ENCODE results near the gene KLHL3. TPM values are rescaled to one million over a fixed set of nuclear protein-coding genes. Genes with fewer than 3 reads are reported as not detected.
"Not testable (repeated sequence)": the region's sequence is repeated elsewhere in the genome, so short reads cannot be mapped to it uniquely, and the experiment has no call there.

KLHL3 gene
- total RNA-seq, 1 donor from 2014 or later, result 8.6 TPM

DNA sequence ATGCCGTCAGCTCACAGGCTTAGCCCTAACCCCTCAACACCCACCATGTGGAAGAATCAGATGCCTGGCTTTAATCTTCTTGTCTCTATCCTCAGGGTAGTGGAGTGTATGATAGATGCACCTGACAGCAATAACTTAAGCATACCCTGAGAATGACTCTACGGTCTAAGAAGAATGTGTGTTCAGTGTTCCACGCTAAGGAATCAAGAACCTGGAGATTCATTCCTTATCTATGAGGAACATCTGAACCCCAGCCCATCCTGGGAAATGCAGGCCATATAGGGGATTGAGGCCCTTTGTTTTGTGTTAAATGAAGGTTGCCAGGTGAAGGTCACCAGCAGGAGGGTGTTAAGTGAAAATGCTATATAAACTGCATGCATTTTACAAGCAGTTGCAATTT lies 63.0 kb downstream of the KLHL3 start:
- DNase-seq (ENCODE audit: extremely low read depth, low read depth, low spot score), result no peak

DNA sequence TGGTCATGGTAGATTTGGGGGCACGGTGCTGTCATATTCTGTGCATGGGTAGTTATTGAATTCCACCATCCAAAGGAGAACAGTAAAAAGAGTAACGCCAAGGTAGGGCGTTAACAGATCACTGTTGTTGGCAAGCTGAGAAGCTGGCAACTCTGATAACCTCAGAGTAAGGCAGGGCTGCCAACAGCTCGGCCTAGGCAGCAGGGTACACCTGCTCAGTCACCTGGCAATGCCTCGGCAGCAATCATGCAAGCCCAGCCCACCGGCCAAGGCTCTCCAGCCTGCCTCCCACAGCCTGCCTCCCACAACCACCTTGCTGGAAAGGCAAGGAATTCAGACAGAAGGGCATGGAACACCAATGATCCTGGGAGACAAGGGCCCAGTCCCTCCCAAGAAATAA lies 63.9 kb downstream of the KLHL3 start:
- no peak for DNase-seq (ENCODE audit: extremely low read depth, low read depth, low spot score)

DNA sequence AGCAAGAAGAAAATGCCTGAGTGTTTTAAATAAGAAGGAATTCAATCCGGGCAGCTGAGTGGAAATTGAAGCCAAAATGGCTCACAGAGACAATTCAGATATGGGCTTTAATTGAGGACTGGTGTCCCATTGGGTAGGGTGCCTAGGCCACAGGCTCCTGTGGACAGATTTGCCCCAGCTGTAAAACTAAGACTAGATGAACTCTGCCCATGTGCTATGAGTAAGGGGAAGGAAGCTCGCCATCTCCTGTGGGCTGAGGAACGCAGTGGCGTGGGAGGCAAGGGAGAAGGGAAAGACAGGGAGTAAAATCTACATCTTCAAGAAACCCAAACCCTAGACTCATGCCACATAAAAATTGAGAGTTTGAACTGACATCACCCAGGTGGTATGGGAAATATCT lies 66.1 kb downstream of the KLHL3 start:
- DNase-seq (ENCODE audit: extremely low read depth, low read depth, low spot score), result no peak

DNA sequence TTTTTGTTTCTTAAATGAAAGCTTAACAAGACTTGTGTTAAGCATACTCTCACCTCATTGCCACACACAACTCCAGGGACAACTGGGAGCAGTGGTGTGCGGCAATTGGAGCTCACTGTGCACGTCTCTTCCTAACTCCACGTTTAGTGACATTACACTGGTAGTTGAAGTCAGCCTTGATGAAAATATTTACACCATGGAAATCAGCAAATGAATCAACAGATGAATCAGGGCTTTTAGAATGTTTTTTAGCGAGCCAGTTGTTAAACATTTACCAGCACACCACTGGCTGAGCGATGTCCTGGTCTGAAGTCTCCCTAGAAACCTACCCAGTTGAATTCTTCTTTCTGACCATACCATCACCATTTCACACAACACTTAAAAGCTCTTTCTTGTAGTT lies 67.3 kb downstream of the KLHL3 start:
- DNase-seq (ENCODE audit: extremely low read depth, low read depth, low spot score), result no peak

DNA sequence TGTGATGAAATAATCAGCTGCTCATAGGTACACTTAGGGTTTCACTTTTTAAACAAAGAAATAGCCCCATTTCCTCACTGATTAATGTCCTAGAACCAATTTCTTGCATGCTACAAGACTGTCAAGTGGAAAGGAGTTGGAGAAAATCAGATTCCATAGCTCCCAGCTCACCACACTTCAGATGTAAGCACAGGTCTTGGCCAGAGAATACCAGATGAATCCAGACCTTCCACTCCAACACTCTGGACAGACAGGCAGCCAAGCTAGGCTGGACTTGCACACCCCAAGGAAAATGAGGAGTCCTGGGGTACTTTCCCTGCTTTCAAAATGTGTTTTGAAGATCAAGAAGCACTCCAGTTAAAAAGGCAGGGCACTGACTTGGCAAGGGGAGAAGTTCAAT lies 68.5 kb downstream of the KLHL3 start:
- DNase-seq (ENCODE audit: extremely low read depth, low read depth, low spot score), result no peak

DNA sequence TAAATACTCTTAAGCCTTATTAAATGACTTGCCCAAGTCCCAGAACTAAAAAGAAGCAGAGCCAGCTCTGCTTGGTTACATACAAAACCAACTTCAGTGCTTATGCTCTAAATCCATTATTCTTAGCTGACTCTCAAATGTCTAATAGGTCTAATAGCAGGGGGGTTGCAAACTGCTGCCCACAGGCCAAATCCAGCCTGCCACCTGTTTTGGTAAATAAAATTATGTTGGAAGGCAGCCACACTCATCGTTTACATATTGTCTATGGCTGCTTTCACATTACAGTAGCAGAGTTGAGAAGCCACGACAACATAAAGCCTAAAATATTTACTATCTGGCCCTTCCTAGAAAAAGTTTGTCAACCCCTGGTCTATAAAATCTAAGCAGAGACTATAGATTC lies 69.0 kb downstream of the KLHL3 start:
- no peak for DNase-seq (ENCODE audit: extremely low read depth, low read depth, low spot score)

DNA sequence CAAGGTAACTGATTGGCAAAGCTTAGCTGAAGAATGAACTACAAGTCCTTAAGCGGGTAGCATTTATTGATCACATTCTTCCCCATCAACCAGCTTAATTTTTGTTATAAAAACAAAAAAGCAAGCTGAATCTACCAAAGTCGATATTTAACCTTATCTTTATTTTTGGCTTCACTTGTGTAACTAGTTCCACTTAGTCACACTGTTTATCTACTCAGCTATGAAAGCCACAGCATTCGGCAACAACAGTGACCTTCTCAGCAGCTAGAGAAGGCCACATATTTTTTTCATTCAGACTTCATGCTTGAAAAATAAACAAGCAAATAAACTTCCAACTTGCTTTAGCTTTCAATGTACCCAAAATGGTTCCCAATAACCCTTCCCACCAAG lies 69.4 kb downstream of the KLHL3 start:
- DNase-seq (ENCODE audit: extremely low read depth, low read depth, low spot score), result no peak

DNA sequence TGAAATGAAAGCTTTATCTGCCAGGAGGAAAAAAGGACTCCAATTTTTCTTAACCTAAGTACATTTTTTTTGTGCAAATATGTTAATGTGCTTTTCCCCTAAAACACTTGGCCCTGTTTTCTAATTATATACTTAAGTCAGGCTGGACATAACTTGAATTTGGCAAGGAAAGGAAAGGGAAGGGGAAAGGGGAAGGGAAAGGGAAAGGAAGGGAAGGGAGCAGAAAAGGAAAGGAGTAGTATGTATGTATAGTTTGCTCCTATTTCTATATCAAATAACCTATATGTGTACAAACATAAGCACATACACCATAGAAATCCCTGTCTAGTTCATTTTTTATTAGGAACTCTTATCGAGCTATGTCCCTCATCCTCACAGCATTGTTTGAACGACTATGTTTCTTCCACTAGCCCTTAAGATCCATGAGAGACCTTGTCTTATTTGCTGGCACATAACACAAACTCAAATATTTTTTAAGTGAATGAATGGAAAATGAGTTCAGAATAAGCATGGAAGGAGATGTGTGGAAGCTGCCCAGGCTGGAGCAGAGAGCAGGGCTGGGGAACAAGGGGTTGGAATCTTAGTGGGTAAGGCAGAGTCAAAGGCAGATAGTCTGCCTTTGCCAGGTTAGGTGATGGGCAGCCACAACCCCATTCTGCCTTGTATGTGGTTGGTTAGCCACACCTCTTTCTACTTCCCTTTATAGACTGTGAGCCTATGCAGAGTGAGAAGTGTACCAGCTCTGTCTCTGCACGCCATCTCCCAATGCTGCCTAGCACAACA lies 70.0 kb downstream of the KLHL3 start:
- no peak for DNase-seq (ENCODE audit: extremely low read depth, low read depth, low spot score)

DNA sequence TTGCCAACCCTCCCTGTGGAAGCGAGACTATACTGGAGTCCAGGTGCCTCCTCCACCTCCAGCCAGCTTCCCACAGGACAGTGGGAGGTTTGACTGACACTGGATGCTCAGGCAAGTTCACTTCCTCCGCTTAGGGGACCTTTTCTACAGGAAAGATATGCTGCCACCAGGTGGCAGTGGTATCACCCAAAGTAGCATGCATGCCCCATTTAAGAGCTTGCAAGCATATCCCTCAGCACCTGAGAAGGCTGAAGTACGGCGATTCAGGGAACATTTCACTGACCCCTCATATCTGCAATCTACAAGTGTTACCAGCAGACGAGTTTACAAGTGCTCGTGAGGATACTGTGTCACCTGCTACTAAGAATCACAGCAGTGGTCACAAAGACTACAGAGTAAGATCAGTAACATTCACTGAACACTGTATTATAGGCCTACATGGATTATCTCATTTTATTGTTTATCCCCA lies 75.5 kb downstream of the KLHL3 start:
- DNase-seq (ENCODE audit: extremely low read depth, low read depth, low spot score), result peak; percentile 67

DNA sequence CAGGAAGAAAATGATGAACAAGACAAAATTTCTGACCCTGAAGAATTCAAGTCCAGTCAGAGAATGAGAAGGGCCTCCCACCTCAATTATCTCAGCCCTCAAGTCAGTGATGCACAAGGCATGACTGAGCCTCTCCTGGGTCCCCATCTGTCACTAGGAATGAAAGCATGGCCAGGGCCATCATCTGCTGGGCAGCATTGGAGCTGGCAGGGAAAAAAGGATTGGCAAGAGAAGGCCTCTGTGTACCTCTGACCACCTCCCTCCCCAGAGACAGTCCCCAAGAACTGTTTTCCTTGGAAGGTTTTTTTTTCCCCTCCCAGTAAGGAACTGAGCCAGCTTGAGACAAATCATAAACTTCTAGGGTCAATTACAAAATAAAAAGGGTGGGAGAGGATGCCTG lies 76.7 kb downstream of the KLHL3 start:
- no peak for DNase-seq (ENCODE audit: extremely low read depth, low read depth, low spot score)

DNA sequence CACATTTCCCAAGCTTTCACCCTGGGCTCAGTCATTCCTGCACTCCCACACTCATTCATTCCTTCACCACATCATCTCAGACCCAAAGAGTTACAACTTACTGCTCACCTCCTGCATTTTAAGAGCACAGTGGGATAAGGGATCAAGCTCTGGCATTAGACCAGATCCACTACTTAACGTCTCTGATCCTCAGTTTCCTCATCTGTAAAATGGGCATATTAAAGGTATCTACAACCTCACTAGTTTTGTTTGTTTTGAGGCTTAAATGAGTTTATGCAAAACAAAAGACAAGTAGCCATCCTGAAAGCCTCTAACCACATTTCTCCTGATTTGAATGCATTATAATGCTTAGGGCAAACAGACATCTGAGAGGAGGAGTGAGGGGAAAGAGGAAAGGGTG lies 77.6 kb downstream of the KLHL3 start:
- DNase-seq (ENCODE audit: extremely low read depth, low read depth, low spot score), result no peak

DNA sequence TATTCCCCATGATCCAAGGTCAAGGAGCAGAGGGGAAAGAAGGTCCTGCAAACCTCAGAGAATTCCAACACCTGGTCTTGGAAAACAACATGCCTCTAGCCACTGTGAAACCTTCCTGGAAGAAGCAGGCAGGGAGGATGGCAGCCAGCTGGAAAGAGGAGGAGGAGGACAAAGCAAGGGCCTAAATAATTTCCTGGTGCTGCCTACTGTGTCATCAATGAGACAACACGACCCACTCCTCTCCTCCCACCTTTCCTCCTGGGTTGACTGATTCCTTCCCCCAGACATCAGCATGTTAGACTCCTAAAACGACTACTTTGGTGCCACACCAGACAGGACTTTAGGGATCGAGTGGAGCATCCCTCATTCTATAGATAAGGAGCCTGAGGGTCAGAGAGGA lies 78.8 kb downstream of the KLHL3 start:
- DNase-seq (ENCODE audit: extremely low read depth, low read depth, low spot score), result no peak

DNA sequence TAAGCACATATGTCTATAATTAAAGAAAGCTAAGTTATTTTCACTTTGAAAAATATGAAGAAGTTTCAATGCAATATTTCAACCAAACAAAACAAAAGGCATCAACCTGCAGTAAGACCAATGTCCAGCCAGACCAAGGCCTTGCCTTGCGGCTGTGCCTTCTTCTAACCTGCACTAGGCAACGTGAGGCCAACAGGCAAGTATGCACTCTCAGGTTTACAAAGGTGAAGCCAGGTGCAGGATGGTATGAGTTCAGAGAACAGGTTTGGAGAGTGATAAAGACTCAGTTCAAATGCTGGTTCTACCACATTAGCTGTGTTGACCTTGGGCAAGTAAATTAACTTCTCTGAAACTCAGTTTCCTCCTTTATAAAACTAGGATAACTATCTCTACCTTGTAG lies 79.3 kb downstream of the KLHL3 start:
- no peak for DNase-seq (ENCODE audit: extremely low read depth, low read depth, low spot score)

DNA sequence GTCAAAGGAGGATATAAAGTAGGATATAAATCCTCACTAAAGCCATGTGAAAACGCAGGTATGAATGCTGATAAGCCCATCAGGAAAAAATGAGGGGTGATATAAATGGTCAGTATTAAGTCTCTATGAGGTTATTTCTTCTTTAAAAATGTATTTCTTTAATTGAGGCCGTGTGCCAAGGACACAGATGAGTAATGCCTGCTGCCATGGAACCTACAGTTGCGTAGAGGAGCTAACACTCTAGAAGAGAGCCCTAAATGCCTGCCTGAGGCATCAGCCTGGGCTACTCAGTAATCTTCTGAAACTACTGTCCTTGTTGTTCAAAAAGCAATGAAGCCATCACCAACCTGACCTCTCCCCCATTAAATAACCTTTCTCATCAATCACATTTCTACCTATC lies 84.9 kb downstream of the KLHL3 start:
- no peak for DNase-seq (ENCODE audit: extremely low read depth, low read depth, low spot score)

DNA sequence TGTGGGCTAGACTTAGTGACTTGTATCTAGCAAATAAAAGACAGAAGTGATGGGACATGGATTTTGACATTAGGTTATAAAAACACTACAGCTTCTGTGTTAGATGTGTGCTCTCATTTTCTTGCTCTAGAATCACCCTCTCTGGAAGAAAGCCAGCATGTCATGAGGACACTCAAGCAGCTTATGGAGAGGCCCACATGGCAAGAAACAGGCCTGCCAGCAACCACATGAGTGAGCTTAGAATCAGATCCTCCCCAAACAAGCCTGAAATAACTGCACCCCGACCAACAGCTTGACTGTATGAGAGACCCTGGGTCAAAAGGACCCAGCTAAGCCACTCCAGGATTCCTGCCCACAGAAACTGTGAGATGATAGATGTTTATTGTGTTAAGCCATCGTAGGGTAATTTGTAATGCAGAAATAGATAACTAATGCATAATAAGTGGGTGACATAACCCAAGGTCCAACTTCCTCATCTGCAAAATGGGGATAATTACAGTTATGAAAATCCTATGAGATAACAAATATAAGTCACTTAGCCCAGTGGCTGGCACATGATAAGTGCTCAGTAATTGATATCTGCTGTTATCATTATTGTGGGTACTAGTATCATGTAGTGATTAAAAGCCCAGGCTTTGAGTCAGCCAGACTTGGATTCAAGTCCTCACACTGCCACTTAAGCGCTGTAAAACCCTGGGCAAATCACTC lies 86.5 kb downstream of the KLHL3 start:
- no peak for DNase-seq (ENCODE audit: extremely low read depth, low read depth, low spot score)

DNA sequence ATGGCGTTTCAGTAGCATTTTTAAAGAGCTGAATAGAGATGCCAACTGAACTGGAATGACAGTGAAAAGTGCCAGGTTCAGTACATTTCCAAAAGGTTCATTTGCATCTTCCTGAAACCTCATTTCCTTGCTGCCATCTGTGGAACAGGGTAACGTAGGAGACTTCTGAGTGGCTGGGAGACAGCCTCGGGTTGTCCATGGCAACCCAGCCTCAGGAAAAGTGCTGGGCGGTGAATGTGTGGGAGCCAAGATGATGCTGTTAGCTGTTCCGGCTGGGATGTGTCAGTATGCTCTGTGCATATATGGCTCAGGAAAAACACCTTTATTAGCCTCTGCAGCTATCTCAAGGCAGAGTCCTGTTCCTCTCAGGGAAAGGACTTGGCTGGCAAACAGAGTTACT lies 87.5 kb downstream of the KLHL3 start:
- no peak for DNase-seq (ENCODE audit: extremely low read depth, low read depth, low spot score)

DNA sequence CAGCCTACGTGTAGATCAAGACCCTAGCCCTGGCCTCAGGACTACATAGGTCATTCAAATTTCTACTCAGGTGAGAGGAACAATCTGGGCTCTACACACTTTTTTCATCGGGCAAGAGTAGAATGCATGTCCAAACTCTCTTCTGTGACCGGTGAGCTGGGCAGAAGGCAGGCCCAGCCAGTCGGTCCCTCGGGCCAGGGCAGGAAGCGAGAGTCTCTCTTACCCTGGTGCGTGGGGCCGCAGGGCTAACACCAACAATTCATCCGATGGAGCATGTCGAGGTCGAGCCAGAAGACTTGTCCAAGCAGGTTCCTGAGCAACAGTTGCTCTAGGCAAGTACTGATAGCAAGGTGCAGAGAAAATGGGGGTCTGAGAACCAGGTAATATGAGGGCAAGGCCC lies 88.5 kb downstream of the KLHL3 start:
- DNase-seq (ENCODE audit: extremely low read depth, low read depth, low spot score), result no peak

DNA sequence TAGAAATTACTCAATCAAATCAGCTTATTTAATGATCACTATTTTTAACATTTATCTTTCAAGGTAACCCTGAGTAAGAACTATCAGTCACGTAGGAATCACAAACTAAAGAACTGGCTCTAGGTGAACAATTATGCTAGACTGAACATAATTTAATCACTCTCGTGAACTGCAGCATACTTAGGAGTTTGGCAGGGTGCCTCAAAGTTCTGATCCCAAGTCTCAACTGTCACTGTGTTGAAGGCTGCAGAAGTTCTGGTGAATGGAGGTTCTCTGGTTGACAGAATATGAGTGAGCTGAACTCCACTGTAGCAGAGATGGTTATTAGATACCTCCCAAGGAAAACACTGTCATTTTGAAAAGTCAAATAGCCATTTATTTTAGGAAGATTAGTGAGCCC lies 89.1 kb downstream of the KLHL3 start:
- no peak for DNase-seq (ENCODE audit: extremely low read depth, low read depth, low spot score)

DNA sequence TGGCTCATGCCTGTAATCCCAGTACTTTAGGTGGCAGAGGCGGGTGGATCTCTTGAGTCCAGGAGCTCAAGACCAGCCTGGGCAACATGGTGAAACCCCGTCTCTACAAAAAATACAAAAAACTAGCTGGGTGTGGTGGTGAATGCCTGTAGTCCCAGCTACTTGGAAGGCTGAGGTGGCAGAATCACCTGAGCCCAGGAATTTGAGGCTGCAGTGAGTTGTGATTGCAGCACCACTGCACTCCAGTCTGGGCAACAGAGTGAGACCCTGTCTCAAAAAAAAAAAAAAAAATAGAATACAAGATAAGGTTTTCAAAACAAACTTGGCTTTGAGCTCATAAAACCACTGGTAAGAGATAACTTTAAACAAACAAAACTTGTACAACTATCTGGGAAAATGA lies 92.8 kb downstream of the KLHL3 start:
- DNase-seq (ENCODE audit: extremely low read depth, low read depth, low spot score), result not testable (repeated sequence)

DNA sequence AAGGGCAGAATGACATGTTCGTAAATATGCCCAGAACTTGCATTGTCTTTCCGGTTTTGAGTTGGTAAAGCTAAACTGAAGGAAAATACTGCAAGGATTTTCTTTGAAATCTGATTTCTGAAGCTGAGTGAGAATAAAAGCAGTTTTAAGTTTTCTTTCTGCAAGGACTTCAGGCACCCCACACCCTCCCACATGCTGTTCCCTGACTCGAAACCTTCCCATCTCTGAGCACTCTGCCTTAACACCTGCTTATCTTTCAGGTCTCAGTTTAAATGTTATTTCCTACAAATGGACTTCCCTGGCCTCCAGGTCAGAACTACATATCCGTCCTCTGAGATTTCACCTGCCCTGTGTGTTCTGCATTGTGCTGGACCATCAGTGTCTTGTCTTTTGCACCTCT lies 93.8 kb downstream of the KLHL3 start:
- DNase-seq (ENCODE audit: extremely low read depth, low read depth, low spot score), result no peak

DNA sequence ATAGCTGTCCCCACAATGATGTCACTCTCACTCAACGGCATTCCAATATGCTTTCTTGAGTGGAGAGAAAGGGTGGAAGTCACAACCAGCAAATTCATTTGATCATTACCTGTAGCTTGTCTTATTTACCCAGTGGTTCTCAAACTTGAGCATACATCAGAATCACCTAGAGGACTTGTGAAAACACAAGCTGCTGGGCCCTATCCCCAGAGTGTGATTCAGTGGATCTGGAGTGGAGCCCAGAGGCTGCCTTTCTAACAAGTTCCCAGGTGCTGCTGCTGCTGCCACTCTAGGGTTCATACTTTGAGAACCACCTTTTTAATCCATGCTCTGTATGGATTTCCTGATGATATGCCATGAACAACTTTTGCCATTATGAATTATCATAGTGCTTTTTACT lies 94.7 kb downstream of the KLHL3 start:
- no peak for DNase-seq (ENCODE audit: extremely low read depth, low read depth, low spot score)

DNA sequence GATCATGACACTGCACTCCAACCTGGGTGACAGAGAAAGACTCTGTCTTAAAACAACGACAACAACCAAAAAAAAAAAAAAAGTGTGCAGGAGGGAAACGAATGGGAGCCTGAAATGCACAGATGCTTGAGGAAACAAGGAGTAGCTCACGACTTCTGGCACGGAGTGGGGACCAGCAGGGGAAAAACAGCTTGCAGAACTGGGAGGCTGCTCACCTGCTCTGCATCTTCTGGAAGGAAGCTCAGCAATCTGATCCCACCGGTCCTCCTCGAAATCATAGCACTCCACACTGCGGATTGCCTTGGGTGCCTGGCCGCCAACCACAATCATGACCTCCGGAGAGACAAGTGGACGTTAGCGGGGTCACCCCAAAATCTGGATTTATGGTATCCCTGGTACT lies 96.2 kb downstream of the KLHL3 start:
- no peak for DNase-seq (ENCODE audit: extremely low read depth, low read depth, low spot score)
